Neutrophil (primary cell): Measurements from ENCODE around the gene THSD4.

Experiments
- H3K27ac ChIP-seq: fragments of 200-600 bp; sonication (generic); 2 replicates; pipeline ENCODE4 v1.5.1; 2016; ENCODE audit warnings: mild to moderate bottlenecking, moderate library complexity
- H3K27me3 ChIP-seq: fragments of 200-600 bp; sonication (generic); 2 replicates; pipeline ENCODE4 v1.6.0; 2016; ENCODE audit warnings: mild to moderate bottlenecking
- H3K36me3 ChIP-seq: fragments of 200-600 bp; sonication (generic); 2 replicates; pipeline ENCODE4 v1.5.1; 2017
- H3K4me1 ChIP-seq, 2 experiments: fragments of 200-600 bp in 1 of 2; sonication (generic) in 1 of 2; 1 replicate in 1 of 2; 2 replicates in 1 of 2; pipeline versions ENCODE4 v1.5.1 to v1.6.1; 2013 to 2016; ENCODE audit warnings: low read depth in 1 of 2, low read length in 1 of 2, mild to moderate bottlenecking in 1 of 2, moderate library complexity in 1 of 2; ENCODE audit not compliant: control insufficient read depth in 1 of 2, insufficient read depth in 1 of 2
- H3K4me3 ChIP-seq, 2 experiments: fragments of 200-600 bp in 1 of 2; sonication (generic) in 1 of 2; 1 replicate in 1 of 2; 2 replicates in 1 of 2; pipeline ENCODE4 v1.5.1; 2013 to 2016; ENCODE audit warnings: low read depth in 1 of 2, low read length in 1 of 2, mild to moderate bottlenecking in 1 of 2, moderate library complexity in 1 of 2
- H3K9me3 ChIP-seq: fragments of 200-600 bp; sonication (generic); 2 replicates; pipeline ENCODE4 v1.5.1; 2016
- TF ChIP-seq, protein P1 (sequence below): fragments of 200-600 bp; sonication (generic); IDR thresholded peaks from 2 replicates; pipeline ENCODE4 v1.5.1; 2016; ENCODE audit warnings: antibody characterized with exemption

Gene THSD4

DNA sequence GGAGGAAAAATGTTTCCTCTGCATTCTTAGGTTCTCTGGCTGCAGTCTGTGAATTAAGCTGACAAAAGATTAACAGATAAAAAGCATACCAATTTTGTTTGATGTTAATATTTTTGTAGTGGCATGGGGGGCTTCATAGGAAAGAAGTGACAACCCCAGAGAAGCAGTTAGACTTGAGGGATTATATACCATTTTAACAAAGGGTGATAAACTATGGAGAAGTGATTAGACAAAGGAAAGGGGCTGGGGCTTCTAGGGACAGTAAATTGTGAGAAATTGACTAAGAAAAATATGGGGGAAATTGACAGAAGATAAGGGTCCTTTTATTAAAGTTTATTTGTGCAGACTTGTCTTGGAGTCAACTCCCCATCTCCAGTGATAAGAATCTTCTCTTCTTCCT, 639.4 kb downstream of the THSD4 start:
- peaks cover 12% of the 10 kb centered on the region for H3K27me3 ChIP-seq
- H3K27ac ChIP-seq, result no peak overlapping the region
- TF ChIP-seq, protein P1, sequence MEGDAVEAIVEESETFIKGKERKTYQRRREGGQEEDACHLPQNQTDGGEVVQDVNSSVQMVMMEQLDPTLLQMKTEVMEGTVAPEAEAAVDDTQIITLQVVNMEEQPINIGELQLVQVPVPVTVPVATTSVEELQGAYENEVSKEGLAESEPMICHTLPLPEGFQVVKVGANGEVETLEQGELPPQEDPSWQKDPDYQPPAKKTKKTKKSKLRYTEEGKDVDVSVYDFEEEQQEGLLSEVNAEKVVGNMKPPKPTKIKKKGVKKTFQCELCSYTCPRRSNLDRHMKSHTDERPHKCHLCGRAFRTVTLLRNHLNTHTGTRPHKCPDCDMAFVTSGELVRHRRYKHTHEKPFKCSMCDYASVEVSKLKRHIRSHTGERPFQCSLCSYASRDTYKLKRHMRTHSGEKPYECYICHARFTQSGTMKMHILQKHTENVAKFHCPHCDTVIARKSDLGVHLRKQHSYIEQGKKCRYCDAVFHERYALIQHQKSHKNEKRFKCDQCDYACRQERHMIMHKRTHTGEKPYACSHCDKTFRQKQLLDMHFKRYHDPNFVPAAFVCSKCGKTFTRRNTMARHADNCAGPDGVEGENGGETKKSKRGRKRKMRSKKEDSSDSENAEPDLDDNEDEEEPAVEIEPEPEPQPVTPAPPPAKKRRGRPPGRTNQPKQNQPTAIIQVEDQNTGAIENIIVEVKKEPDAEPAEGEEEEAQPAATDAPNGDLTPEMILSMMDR, result no peak
- no peaks in the 10 kb centered on the region for H3K4me1 ChIP-seq
- H3K9me3 ChIP-seq, result no peaks in the 10 kb centered on the region
- H3K36me3 ChIP-seq, result no peaks in the 10 kb centered on the region
- H3K4me3 ChIP-seq, result no peak overlapping the region

DNA sequence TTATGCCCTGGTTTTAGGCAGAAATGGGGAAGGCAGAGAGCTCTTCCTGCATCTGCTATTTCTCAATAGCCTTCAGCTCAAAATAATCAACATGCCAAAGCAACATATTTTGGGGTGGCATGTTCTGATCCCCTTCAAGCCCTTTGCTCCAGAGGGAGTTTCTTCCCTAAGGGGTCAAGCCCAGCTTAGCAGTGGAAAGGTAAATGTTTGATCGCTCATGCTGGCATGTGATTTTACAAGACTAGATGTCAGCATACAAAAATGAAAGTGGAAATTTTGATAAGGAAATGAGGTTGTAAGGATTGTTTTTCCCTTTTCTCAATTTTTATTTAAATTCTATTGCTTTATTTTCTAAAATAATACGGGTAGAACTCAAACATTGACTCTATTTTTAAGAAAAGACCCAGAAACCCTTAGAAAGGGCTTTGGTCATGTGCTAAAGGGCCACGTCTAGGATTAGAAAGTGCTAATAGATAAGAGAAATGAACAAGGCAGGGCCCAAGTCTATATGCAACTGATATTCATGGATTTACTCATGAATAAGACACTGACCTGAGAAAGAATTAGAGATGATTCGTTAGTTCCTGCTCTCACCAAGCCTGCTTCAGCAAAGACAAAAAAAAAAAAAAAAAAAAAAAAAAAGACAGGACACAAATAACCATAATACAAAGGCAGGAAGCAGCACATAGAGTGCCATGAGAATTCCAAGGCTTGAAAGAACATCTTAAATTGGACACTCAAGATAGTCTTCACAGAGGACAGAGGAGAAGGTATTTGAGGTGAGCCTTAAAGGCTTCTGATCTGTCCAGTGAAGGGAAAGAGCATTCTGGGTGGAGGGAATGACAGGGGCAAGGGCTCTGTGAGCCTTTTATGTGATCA, 640.1 kb downstream of the THSD4 start:
- TF ChIP-seq, protein P1, result no peak
- Histone ChIP-seq H3K4me3 (no peak overlapping the region), H3K36me3 (no peaks in the 10 kb centered on the region), H3K27me3 (peaks cover 12% of the 10 kb centered on the region), H3K9me3 (peaks cover 3% of the 10 kb centered on the region), H3K27ac (no peak overlapping the region), H3K4me1 (no peaks in the 10 kb centered on the region)

DNA sequence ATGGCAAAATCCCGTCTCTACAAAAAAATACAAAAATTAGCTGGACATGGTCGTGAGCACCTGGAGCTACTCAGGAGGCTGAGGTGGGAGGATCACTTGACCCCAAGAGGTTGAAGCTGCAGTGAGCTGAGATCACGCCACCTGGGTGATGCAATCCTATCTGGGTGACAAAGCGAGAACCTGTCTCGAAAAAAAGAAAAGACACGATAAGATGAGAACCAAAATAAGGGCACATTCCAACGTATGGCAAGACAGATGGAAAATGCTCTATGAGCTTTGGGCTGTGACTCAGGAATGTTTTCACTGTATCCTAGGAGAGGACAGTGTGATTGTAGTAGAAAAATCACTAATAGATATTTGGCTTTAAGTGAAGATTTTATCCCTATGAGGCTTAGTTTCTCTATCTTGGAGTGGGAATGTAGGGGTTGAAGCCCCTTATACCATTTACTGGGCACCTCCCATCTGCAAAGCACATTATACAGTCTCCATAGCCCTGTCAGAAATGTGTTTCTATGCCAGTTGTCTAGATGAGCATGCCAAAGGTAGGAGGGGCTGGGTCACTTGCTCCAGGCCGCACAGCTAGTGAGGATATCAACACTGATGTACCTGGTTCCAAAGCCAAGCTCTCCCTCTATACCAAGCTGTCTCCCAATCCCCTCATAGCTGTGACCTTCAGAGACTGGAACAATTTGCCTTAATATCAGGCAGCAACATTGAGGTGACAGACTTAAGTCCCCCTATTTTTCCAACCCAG, 641.5 kb downstream of the THSD4 start:
- no peak overlapping the region for H3K27ac ChIP-seq
- H3K4me1 ChIP-seq, result no peaks in the 10 kb centered on the region
- H3K27me3 ChIP-seq, result peaks cover 10% of the 10 kb centered on the region
- H3K36me3 ChIP-seq, result no peaks in the 10 kb centered on the region
- no peak overlapping the region for H3K4me3 ChIP-seq
- H3K9me3 ChIP-seq, result peaks cover 6% of the 10 kb centered on the region
- TF ChIP-seq, protein P1, result no peak

- no peaks in the 10 kb centered on the region for H3K4me1 ChIP-seq
- peaks cover 6% of the 10 kb centered on the region for H3K9me3 ChIP-seq
- no peaks in the 10 kb centered on the region for H3K27me3 ChIP-seq
- H3K27ac ChIP-seq, result no peak overlapping the region
- H3K36me3 ChIP-seq, result no peaks in the 10 kb centered on the region
- H3K4me3 ChIP-seq, result no peak overlapping the region
- TF ChIP-seq, protein P1, result no peak
These were observed 642.7 kb downstream of the THSD4 start for GRCh38 chr15:71757741-71758530.

DNA sequence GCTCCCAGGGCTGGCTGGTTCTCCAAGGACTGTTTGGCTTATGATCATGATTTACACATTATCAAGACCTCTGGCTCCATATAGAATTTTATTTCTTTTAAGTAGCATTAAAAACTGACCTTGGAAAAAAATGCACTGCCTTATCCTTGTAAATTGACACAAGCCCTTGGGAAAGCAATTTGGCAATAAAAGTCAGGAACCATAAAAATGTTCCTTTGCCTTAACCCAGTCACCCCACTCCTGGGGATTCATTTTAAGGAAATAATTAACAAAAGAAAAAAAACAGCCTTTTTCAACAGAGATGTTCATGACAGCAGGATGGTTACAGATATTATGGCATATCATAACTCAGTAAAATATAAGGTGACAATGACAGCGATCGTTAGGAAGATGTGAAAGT, 643.4 kb downstream of the THSD4 start:
- no peak overlapping the region for H3K4me3 ChIP-seq
- TF ChIP-seq, protein P1, result no peak
- H3K9me3 ChIP-seq, result peaks cover 6% of the 10 kb centered on the region
- H3K27ac ChIP-seq, result no peak overlapping the region
- no peaks in the 10 kb centered on the region for H3K36me3 ChIP-seq
- no peaks in the 10 kb centered on the region for H3K27me3 ChIP-seq
- no peaks in the 10 kb centered on the region for H3K4me1 ChIP-seq
